GM15510 (cell line): Measurements from ENCODE around the gene HLA-C.

Source experiments
- POLR2A ChIP-seq: IDR thresholded peaks from 3 replicates; pipeline ENCODE4 v1.6.1; 2011; ENCODE audit warnings: borderline replicate concordance; ENCODE audit not compliant: insufficient read length; ENCODE audit errors: extremely low read depth

The HLA-C gene

GRCh38 chr6:31287619-31288018 is 15.7 kb upstream of the HLA-C start:
- no peak for TF ChIP-seq POLR2A

- TF ChIP-seq POLR2A: no peak
Observed at GRCh38 chr6:31285982-31286381, 14.1 kb upstream of the HLA-C start.

GRCh38 chr6:31285486-31285885 is 13.6 kb upstream of the HLA-C start:
- TF ChIP-seq POLR2A: no peak

GRCh38 chr6:31272836-31273626 is 1.1 kb upstream of the HLA-C start:
- no peak for TF ChIP-seq POLR2A

GRCh38 chr6:31272436-31272835 is 544 bp upstream of the HLA-C start:
- no peak for TF ChIP-seq POLR2A

GRCh38 chr6:31270788-31271640 is 878 bp downstream of the HLA-C start:
- peak; percentile 37 for TF ChIP-seq POLR2A

GRCh38 chr6:31268836-31269235 is 3.1 kb downstream of the HLA-C start:
- no peak for TF ChIP-seq POLR2A

- TF ChIP-seq POLR2A: no peak
Observed at GRCh38 chr6:31268369-31268765, 3.5 kb downstream of the HLA-C start.

GRCh38 chr6:31267651-31268368 is 4.1 kb downstream of the HLA-C start:
- TF ChIP-seq POLR2A: peak; percentile 30

GRCh38 chr6:31266567-31267360 is 5.1 kb downstream of the HLA-C start:
- no peak for TF ChIP-seq POLR2A

- TF ChIP-seq POLR2A: no peak
Observed at GRCh38 chr6:31265926-31266325, 6.0 kb downstream of the HLA-C start.

- TF ChIP-seq POLR2A: no peak
Observed at GRCh38 chr6:31252625-31253024, 19.3 kb downstream of the HLA-C start.

GRCh38 chr6:31251261-31251660 is 20.6 kb downstream of the HLA-C start:
- TF ChIP-seq POLR2A: no peak

- no peak for TF ChIP-seq POLR2A
Observed at GRCh38 chr6:31249184-31249583, 22.7 kb downstream of the HLA-C start.

GRCh38 chr6:31247813-31248212 is 24.1 kb downstream of the HLA-C start:
- TF ChIP-seq POLR2A: no peak

GRCh38 chr6:31246051-31246521 is 25.8 kb downstream of the HLA-C start:
- TF ChIP-seq POLR2A: no peak
